Karpas-422 (cell line): Measurements from ENCODE around the gene TPM2. TPM values are rescaled to one million over a fixed set of nuclear protein-coding genes. Genes with fewer than 3 reads are reported as not detected.
A peak's percentile ranks its signal among the peaks of the same experiment; 100 is the strongest.
"Not testable (repeated sequence)": the region's sequence is repeated elsewhere in the genome, so short reads cannot be mapped to it uniquely, and the experiment has no call there.

Source experiments
- DNase-seq: peaks from one replicate; pipeline ENCODE4 v3.0.0-alpha.2; 2015
- H2AFZ ChIP-seq: fragments of 200-600 bp; sonication (generic); 2 replicates; pipeline ENCODE4 v1.6.1; 2014; ENCODE audit warnings: antibody characterized with exemption, low read length, mixed read lengths
- H3K27ac ChIP-seq: fragments of 200-600 bp; sonication (generic); 2 replicates; pipeline ENCODE4 v1.5.1; 2014; ENCODE audit warnings: mild to moderate bottlenecking, low read length, moderate library complexity
- H3K27me3 ChIP-seq: fragments of 200-600 bp; sonication (generic); 2 replicates; pipeline ENCODE4 v1.6.1; 2014; ENCODE audit warnings: low read length, mixed read lengths
- H3K36me3 ChIP-seq: fragments of 200-600 bp; sonication (generic); 2 replicates; pipeline ENCODE4 v1.6.1; 2014; ENCODE audit warnings: low read length, mixed read lengths; ENCODE audit not compliant: insufficient read depth
- H3K4me1 ChIP-seq: fragments of 200-600 bp; sonication (generic); 2 replicates; pipeline ENCODE4 v1.6.1; 2014; ENCODE audit warnings: mild to moderate bottlenecking, low read length, mixed read lengths
- H3K4me2 ChIP-seq: fragments of 200-600 bp; sonication (generic); 2 replicates; pipeline ENCODE4 v1.6.1; 2014; ENCODE audit warnings: low read length, low read depth, mild to moderate bottlenecking; ENCODE audit not compliant: poor library complexity, severe bottlenecking
- H3K4me3 ChIP-seq: fragments of 200-600 bp; sonication (generic); 2 replicates; pipeline ENCODE4 v1.5.1; 2014; ENCODE audit warnings: mild to moderate bottlenecking, antibody characterized with exemption, low read length, mixed read lengths
- H3K79me2 ChIP-seq: fragments of 200-600 bp; sonication (generic); 2 replicates; pipeline ENCODE4 v1.6.1; 2014; ENCODE audit warnings: mild to moderate bottlenecking, low read length, mixed read lengths
- H3K9ac ChIP-seq: fragments of 200-600 bp; sonication (generic); 2 replicates; pipeline ENCODE4 v1.6.0; 2014; ENCODE audit warnings: low read length
- H3K9me2 ChIP-seq: fragments of 200-600 bp; sonication (generic), shearing (Covaris generic); replicated peaks from 2 replicates; pipeline ENCODE4 v1.6.0; 2014; ENCODE audit warnings: mild to moderate bottlenecking, low read length, moderate library complexity; ENCODE audit not compliant: insufficient read depth
- H3K9me3 ChIP-seq: fragments of 300-700, 200-600 bp; sonication (generic); 2 replicates; pipeline ENCODE4 v1.6.1; 2014; ENCODE audit warnings: low read length, mixed read lengths
- H4K20me1 ChIP-seq: fragments of 200-600 bp; sonication (generic); 2 replicates; pipeline ENCODE4 v1.6.1; 2014; ENCODE audit warnings: mild to moderate bottlenecking, antibody characterized with exemption, low read length, low read depth; ENCODE audit not compliant: insufficient read depth
- small RNA-seq: library from RNA; depleted of rRNA; stranded (forward); fragments of <200 nt; gene quantifications from one replicate; pipeline ENCODE3, GENCODE V24; 2014
- total RNA-seq: library from RNA; depleted of rRNA; stranded (reverse); fragments of >200 nt; shearing (Covaris generic); gene quantifications from 2 replicates; pipeline ENCODE4 v1.2.3, GENCODE V29; 2014; ENCODE audit warnings: low replicate concordance; rRNA removed

The TPM2 gene
- total RNA-seq, 1 experiment from 2014 or later = 0.19 TPM

- H3K9ac ChIP-seq, H2AFZ ChIP-seq, H4K20me1 ChIP-seq, H3K27me3 ChIP-seq, H3K4me3 ChIP-seq, H3K79me2 ChIP-seq, H3K27ac ChIP-seq, H3K9me3 ChIP-seq, DNase-seq, H3K9me2 ChIP-seq, H3K4me2 ChIP-seq, H3K36me3 ChIP-seq: not testable (repeated sequence)
- peaks cover 29% of the 10 kb centered on the region for H3K4me1 ChIP-seq
Observed at GRCh38 chr9:35638751-35639150, 51.0 kb downstream of the TPM2 start.

GRCh38 chr9:35637427-35637955, 52.2 kb downstream of the TPM2 start:
- H3K79me2 ChIP-seq, H3K9me2 ChIP-seq, H2AFZ ChIP-seq, H3K27me3 ChIP-seq, H3K4me2 ChIP-seq, H3K9ac ChIP-seq, DNase-seq, H4K20me1 ChIP-seq, H3K36me3 ChIP-seq, H3K9me3 ChIP-seq, H3K4me3 ChIP-seq, H3K27ac ChIP-seq: not testable (repeated sequence)
- H3K4me1 ChIP-seq = peaks cover 29% of the 10 kb centered on the region

- peaks cover 29% of the 10 kb centered on the region for H3K4me1 ChIP-seq
- H3K27ac ChIP-seq, H3K4me2 ChIP-seq, H3K27me3 ChIP-seq, H3K79me2 ChIP-seq, H2AFZ ChIP-seq, DNase-seq, H4K20me1 ChIP-seq, H3K36me3 ChIP-seq, H3K4me3 ChIP-seq, H3K9me2 ChIP-seq, H3K9me3 ChIP-seq, H3K9ac ChIP-seq: not testable (repeated sequence)
Observed at GRCh38 chr9:35636877-35637246, 52.9 kb downstream of the TPM2 start.

- no peak overlapping the region for H3K4me3 ChIP-seq
- H3K79me2 ChIP-seq = no peaks in the 10 kb centered on the region
- no peaks in the 10 kb centered on the region for H3K27me3 ChIP-seq
- peak overlapping the region; percentile 50 for H3K4me2 ChIP-seq
- peak; percentile 56 for DNase-seq
- peak overlapping the region; percentile 75; the same call in 1 of the 2 replicates for H3K27ac ChIP-seq
- H3K4me1 ChIP-seq = peaks cover 29% of the 10 kb centered on the region
- no peak overlapping the region for H3K9ac ChIP-seq
- no peaks in the 10 kb centered on the region for H3K9me2 ChIP-seq
- H3K9me3 ChIP-seq = no peaks in the 10 kb centered on the region
- no peak overlapping the region for H2AFZ ChIP-seq
- no peaks in the 10 kb centered on the region for H4K20me1 ChIP-seq
- H3K36me3 ChIP-seq = no peaks in the 10 kb centered on the region
Observed at GRCh38 chr9:35636135-35636876, 53.4 kb downstream of the TPM2 start.

GRCh38 chr9:35635730-35636129, 54.0 kb downstream of the TPM2 start:
- Histone ChIP-seq H3K79me2 (no peaks in the 10 kb centered on the region), H3K36me3 (no peaks in the 10 kb centered on the region), H3K9me3 (no peaks in the 10 kb centered on the region), H3K9ac (peak overlapping the region; percentile 20; the same call in 1 of the 2 replicates), H2AFZ (no peak overlapping the region), H3K27me3 (no peaks in the 10 kb centered on the region), H4K20me1 (no peaks in the 10 kb centered on the region), H3K9me2 (no peaks in the 10 kb centered on the region), H3K4me1 (peaks cover 29% of the 10 kb centered on the region), H3K4me2 (peak overlapping the region; percentile 50), H3K4me3 (no peak overlapping the region), H3K27ac (peak overlapping the region; percentile 75)
- no peak for DNase-seq

Small RNA genes lying within 50 kb of the gene (small RNA-seq; reads per million reads assigned to genes)
- gene MIR6853 (not detected), gene RMRP (not detected), gene RN7SL22P (not detected)

Other genes starting within 250 kb of the TPM2 start
- gene RUSC2, start 199.8 kb downstream of the TPM2 start, total RNA-seq = not detected in 2 replicates
- gene TESK1, start 84.7 kb downstream of the TPM2 start, total RNA-seq = 20.2 and 30.6 TPM in 2 replicates
- 5.6 and 7.8 TPM in 2 replicates for gene CD72, start 71.5 kb downstream of the TPM2 start, total RNA-seq
- 97.6 and 117 TPM in 2 replicates for gene SIT1, start 39.0 kb downstream of the TPM2 start, total RNA-seq
- gene RMRP, start 31.9 kb downstream of the TPM2 start, total RNA-seq = 23,349 and 56,129 TPM in 2 replicates
- 13.2 and 24.0 TPM in 2 replicates for gene CCDC107, start 31.6 kb downstream of the TPM2 start, total RNA-seq
- gene ARHGEF39, start 24.7 kb downstream of the TPM2 start, total RNA-seq = 15.3 and 16.0 TPM in 2 replicates
- gene CA9, start 16.0 kb downstream of the TPM2 start, total RNA-seq = 26.8 and 35.2 TPM in 2 replicates
- 54.2 and 94.0 TPM in 2 replicates for gene TLN1, start 42.3 kb upstream of the TPM2 start, total RNA-seq
- 10.8 and 17.1 TPM in 2 replicates for gene CREB3, start 42.7 kb upstream of the TPM2 start, total RNA-seq
- gene GBA2, start 59.3 kb upstream of the TPM2 start, total RNA-seq = 54.9 and 74.2 TPM in 2 replicates
- gene RGP1, start 59.4 kb upstream of the TPM2 start, total RNA-seq = 13.4 and 13.8 TPM in 2 replicates
- gene MSMP, start 64.4 kb upstream of the TPM2 start, total RNA-seq = 1.1 and 4.2 TPM in 2 replicates
- 8.5 and 18.0 TPM in 2 replicates for gene NPR2, start 101.7 kb upstream of the TPM2 start, total RNA-seq
- gene SPAG8, start 122.3 kb upstream of the TPM2 start, total RNA-seq = 0.07 and 0.90 TPM in 2 replicates
- 84.0 and 146 TPM in 2 replicates for gene HINT2, start 125.1 kb upstream of the TPM2 start, total RNA-seq
- gene FAM221B, start 138.8 kb upstream of the TPM2 start, total RNA-seq = not detected in 2 replicates
- gene TMEM8B, start 139.3 kb upstream of the TPM2 start, total RNA-seq = 2.9 and 3.0 TPM in 2 replicates
- not detected in 2 replicates for gene OR13J1, start 180.5 kb upstream of the TPM2 start, total RNA-seq
- gene HRCT1, start 216.3 kb upstream of the TPM2 start, total RNA-seq = not detected in 2 replicates
- gene SPAAR, start 219.6 kb upstream of the TPM2 start, total RNA-seq = not detected in 2 replicates